ENCODE results near the gene CTU2.

Gene CTU2

GRCh38 chr16:88681709-88682451, 24.4 kb upstream of the CTU2 start:
- no peak for DNase-seq

GRCh38 chr16:88684569-88685155, 21.6 kb upstream of the CTU2 start:
- DNase-seq: no peak

- DNase-seq: no peak
These were observed 20.9 kb upstream of the CTU2 start for GRCh38 chr16:88685156-88686061.

- no peak for DNase-seq
These were observed 20.3 kb upstream of the CTU2 start for GRCh38 chr16:88686062-88686438.

- DNase-seq: no peak
These were observed 19.7 kb upstream of the CTU2 start, which contains the start of gene SNAI3 for GRCh38 chr16:88686439-88687253. Gene SNAI3 (minus strand): TSS chr16:88686507. CDS start chr16:88686406, 101 bp downstream.

- DNase-seq: no peak
These were observed 19.1 kb upstream of the CTU2 start for GRCh38 chr16:88687254-88687576.

GRCh38 chr16:88687676-88688012, 18.7 kb upstream of the CTU2 start:
- no peak for DNase-seq

- no peak for DNase-seq
These were observed 18.1 kb upstream of the CTU2 start for GRCh38 chr16:88688013-88688778.

GRCh38 chr16:88690341-88691128, 15.8 kb upstream of the CTU2 start:
- DNase-seq: no peak

GRCh38 chr16:88691129-88691813, 15.0 kb upstream of the CTU2 start:
- DNase-seq: no peak

- no peak for DNase-seq
These were observed 14.3 kb upstream of the CTU2 start for GRCh38 chr16:88691924-88692560.

GRCh38 chr16:88692861-88693260, 13.4 kb upstream of the CTU2 start:
- DNase-seq: no peak

- DNase-seq: no peak
These were observed 12.7 kb upstream of the CTU2 start for GRCh38 chr16:88693420-88694177.

- no peak for DNase-seq
These were observed 11.8 kb upstream of the CTU2 start for GRCh38 chr16:88694221-88695087.

GRCh38 chr16:88695218-88695617, 11.1 kb upstream of the CTU2 start:
- no peak for DNase-seq

GRCh38 chr16:88695753-88696152, 10.6 kb upstream of the CTU2 start:
- DNase-seq: no peak

GRCh38 chr16:88696441-88696840, 9.9 kb upstream of the CTU2 start:
- DNase-seq: no peak

GRCh38 chr16:88697116-88697830, 9.0 kb upstream of the CTU2 start:
- no peak for DNase-seq

Measured in NCI-H1417 treated with DMSO at 0.1 percent for 48 hours (cell line).